Vein endothelial cell (primary cell): Measurements from ENCODE around the gene EEF2KMT. TPM values are rescaled to one million over a fixed set of nuclear protein-coding genes. Genes with fewer than 3 reads are reported as not detected.

Source experiments
- total RNA-seq: library from RNA; depleted of rRNA; stranded (reverse); fragments of >200 nt; gene quantifications from 2 replicates; pipeline ENCODE4 v1.2.3, GENCODE V29; 2012

Gene EEF2KMT
- 12.4 and 15.1 TPM in 2 replicates for total RNA-seq

GRCh38 chr16:5097470-5098220 lies at the start of gene EEF2KMT:
Gene EEF2KMT (minus strand): TSS chr16:5097795. CDS start chr16:5097739, 56 bp downstream.

GRCh38 chr16:5071681-5072333 lies 25.8 kb downstream of the EEF2KMT start, which contains the start of gene ALG1:
Gene ALG1 (plus strand): TSS chr16:5071843. CDS start chr16:5071850, 7 bp downstream.

GRCh38 chr16:5065813-5066212 lies 31.8 kb downstream of the EEF2KMT start, which contains the start of gene C16orf89:
Gene C16orf89 (minus strand): TSS chr16:5065956. CDS start chr16:5065908, 48 bp downstream.

Other genes starting within 250 kb of the EEF2KMT start
- gene PPL, start 160.6 kb downstream of the EEF2KMT start, total RNA-seq: 1.3 and 2.6 TPM in 2 replicates
- under 0.01 TPM in 1 of 2 replicates, not detected in the other for gene SEC14L5, start 139.5 kb downstream of the EEF2KMT start, total RNA-seq
- gene NAGPA, start 63.9 kb downstream of the EEF2KMT start, total RNA-seq: 20.5 and 32.3 TPM in 2 replicates
- under 0.01 TPM in 1 of 2 replicates, not detected in the other for gene C16orf89, start 31.8 kb downstream of the EEF2KMT start, total RNA-seq
- 28.1 and 30.4 TPM in 2 replicates for gene ALG1, start 26.0 kb downstream of the EEF2KMT start, total RNA-seq